Gastroesophageal sphincter (tissue), 4 donors: Measurements from ENCODE around the gene TMEM163. TPM values are rescaled to one million over a fixed set of nuclear protein-coding genes. Genes with fewer than 3 reads are reported as not detected.

Experiments
- ATAC-seq: fragments of 150-250 bp; one replicate; pipeline ENCODE4 v1.9.1; 2016; ENCODE audit warnings: mild to moderate bottlenecking, moderate library complexity
- H3K27ac ChIP-seq, 4 donors: fragments of 200-600 bp; sonication (generic) in 3 of 4; 1 replicate in 3 of 4; 2 replicates in 1 of 4; pipeline ENCODE4 v1.5.1; 2016 to 2019
- H3K27me3 ChIP-seq: fragments of 200-600 bp; sonication (generic); one replicate; pipeline ENCODE4 v1.5.1; 2019
- H3K36me3 ChIP-seq, 2 donors: fragments of 200-600 bp; sonication (generic); one replicate each; pipeline ENCODE4 v1.5.1; 2019; ENCODE audit warnings: control low read depth in 1 of 2
- H3K4me1 ChIP-seq, 3 donors: fragments of 200-600 bp; sonication (generic); 1 replicate in 2 of 3; 2 replicates in 1 of 3; pipeline ENCODE4 v1.5.1; 2016 to 2019; ENCODE audit warnings: control low read depth in 2 of 3
- H3K4me3 ChIP-seq, 2 donors: fragments of 200-600 bp; sonication (generic); one replicate each; pipeline ENCODE4 v1.5.1; 2019; ENCODE audit warnings: mild to moderate bottlenecking in 1 of 2, moderate library complexity in 1 of 2
- H3K9me3 ChIP-seq, 3 donors: fragments of 200-600 bp; sonication (generic); one replicate each; pipeline ENCODE4 v1.5.1; 2017 to 2019; ENCODE audit warnings: control low read depth in 2 of 3
- EP300 ChIP-seq: sonication (generic); formaldehyde crosslinking; IDR thresholded peaks from one replicate; pipeline ENCODE4 v1.6.1; 2017; ENCODE audit warnings: antibody characterized with exemption, mild to moderate bottlenecking
- POLR2A ChIP-seq, 2 donors: fragments of 450-650 bp; IDR thresholded peaks; one replicate each; pipeline ENCODE4 v1.6.1; 2017; ENCODE audit warnings: antibody characterized with exemption in 2 of 2, mild to moderate bottlenecking in 2 of 2, moderate library complexity in 1 of 2
- POLR2AphosphoS5 ChIP-seq: sonication (generic); formaldehyde crosslinking; IDR thresholded peaks from one replicate; pipeline ENCODE4 v1.6.1; 2017; ENCODE audit warnings: antibody characterized with exemption
- WGBS, 2 donors: methylation state at CpG; one replicate each; pipeline ENCODE4 v1.1.5; 2018; ENCODE audit warnings: low coverage in 1 of 2; 5-methylcytosine and 5-hydroxymethylcytosine counted together
- total RNA-seq, 4 donors: library from RNA; depleted of rRNA; stranded (reverse); fragments of >200 nt; gene quantifications; one replicate each; pipeline ENCODE4 v1.1.0, GENCODE V29; 2016
- TF ChIP-seq, protein P1 (sequence below), 4 experiments: fragments of 200-600 bp in 2 of 4; fragments of 450-650 bp in 2 of 4; sonication (generic) in 1 of 4; IDR thresholded peaks; one replicate each; pipeline ENCODE4 v1.5.1; 2017 to 2019; ENCODE audit warnings: antibody characterized with exemption in 4 of 4, mild to moderate bottlenecking in 2 of 4, moderate library complexity in 2 of 4

Gene TMEM163
- total RNA-seq, 4 donors from 2014 or later = 0.27 to 2.5 (median 0.60) TPM

DNA sequence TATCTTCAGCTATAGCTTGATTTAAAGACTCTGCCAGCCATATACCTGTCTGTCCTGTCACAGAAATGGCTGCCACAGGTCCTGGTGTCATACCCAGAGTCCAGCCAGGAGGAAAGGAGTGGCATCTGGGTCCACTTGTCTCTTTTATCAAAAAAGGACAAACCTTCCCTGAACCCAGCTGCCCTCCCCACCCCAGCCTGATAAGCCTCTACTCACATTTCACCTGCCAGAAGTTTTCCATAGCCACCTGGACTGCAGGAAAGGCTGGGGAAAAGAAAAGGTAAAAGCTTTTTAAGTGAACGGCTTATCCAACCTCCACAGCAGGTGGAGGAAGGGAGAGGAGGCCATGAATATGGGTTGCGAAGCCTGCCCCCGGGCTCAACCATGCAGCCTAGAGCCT lies 32.8 kb downstream of the TMEM163 start:
- Histone ChIP-seq H3K9me3 (peaks cover 0 to 3% (median 0%) of the 10 kb centered on the region in 3 donors), H3K4me3 (no peak overlapping the region), H3K36me3 (no peaks in the 10 kb centered on the region), H3K4me1 (no peaks in the 10 kb centered on the region), H3K27me3 (no peaks in the 10 kb centered on the region), H3K27ac (no peak overlapping the region)
- TF ChIP-seq, protein P1, sequence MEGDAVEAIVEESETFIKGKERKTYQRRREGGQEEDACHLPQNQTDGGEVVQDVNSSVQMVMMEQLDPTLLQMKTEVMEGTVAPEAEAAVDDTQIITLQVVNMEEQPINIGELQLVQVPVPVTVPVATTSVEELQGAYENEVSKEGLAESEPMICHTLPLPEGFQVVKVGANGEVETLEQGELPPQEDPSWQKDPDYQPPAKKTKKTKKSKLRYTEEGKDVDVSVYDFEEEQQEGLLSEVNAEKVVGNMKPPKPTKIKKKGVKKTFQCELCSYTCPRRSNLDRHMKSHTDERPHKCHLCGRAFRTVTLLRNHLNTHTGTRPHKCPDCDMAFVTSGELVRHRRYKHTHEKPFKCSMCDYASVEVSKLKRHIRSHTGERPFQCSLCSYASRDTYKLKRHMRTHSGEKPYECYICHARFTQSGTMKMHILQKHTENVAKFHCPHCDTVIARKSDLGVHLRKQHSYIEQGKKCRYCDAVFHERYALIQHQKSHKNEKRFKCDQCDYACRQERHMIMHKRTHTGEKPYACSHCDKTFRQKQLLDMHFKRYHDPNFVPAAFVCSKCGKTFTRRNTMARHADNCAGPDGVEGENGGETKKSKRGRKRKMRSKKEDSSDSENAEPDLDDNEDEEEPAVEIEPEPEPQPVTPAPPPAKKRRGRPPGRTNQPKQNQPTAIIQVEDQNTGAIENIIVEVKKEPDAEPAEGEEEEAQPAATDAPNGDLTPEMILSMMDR (IDR thresholded peaks at IDR 0.05) = no peak
- no peak for TF ChIP-seq POLR2AphosphoS5
- TF ChIP-seq POLR2A (IDR thresholded peaks at IDR 0.05) = no peak
- TF ChIP-seq EP300 = no peak
- WGBS, 2 donors = 67 to 75% methylated on average over 1 to 3 of the region's 3 CpGs
- ATAC-seq = no peak

DNA sequence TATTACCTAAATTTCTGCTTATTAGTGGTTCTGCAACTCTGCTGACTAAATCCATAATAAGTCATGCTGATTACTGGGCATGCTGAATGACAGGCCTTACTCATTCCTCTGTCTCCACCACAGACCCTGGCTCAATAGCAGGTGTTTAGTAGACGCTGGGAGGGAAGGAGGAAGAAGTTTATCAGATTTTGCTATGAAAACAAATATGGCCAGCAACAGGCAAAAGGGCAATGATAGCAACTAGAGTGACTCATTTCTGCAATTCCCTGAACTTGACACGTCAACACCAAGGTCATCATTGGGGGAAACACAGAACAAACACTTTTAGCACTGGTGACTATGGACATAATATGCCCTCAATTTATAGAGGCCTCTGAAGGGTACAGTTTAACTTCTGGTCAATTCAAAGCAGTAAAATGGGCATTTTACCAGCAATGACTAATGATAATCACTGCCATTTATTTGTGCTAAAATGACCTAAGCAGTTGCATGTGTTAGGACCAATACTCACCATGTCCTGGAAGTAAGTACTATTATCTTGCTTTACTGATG lies 35.2 kb downstream of the TMEM163 start:
- H3K4me1 ChIP-seq = no peaks in the 10 kb centered on the region
- no peaks in the 10 kb centered on the region for H3K27me3 ChIP-seq
- TF ChIP-seq EP300 (no peak), POLR2A (IDR thresholded peaks at IDR 0.05) (no peak), POLR2AphosphoS5 (no peak)
- TF ChIP-seq, protein P1 (IDR thresholded peaks at IDR 0.05) = no peak
- ATAC-seq = no peak
- no peak overlapping the region for H3K4me3 ChIP-seq
- peaks cover 0 to 3% (median 0%) of the 10 kb centered on the region in 3 donors for H3K9me3 ChIP-seq
- 65 to 69% methylated on average over 2 of the region's 2 CpGs for WGBS, 2 donors
- H3K27ac ChIP-seq = no peak overlapping the region
- H3K36me3 ChIP-seq = no peaks in the 10 kb centered on the region

DNA sequence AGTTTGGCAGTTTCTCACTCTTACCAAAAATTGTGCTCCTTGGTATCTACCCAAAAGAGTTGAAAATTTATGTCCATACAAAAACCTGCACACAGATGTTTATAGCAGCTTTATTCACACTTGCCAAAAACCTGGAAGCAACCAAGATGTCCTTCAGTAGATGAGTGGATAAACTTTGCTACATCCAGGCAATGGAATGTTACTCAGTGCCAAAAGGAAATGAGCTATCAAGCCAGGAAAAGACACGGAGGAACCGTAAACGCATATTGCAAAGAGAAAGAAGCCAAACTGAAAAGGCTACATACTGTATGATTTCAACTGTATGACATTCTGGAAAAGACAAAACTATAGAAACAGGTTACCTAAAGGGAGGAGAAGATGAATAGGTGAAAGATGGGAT lies 36.1 kb downstream of the TMEM163 start:
- TF ChIP-seq POLR2A (IDR thresholded peaks at IDR 0.05) = no peak
- TF ChIP-seq, protein P1 (IDR thresholded peaks at IDR 0.05) = no peak
- no peak for TF ChIP-seq POLR2AphosphoS5
- TF ChIP-seq EP300 = no peak
- 17 to 19% methylated on average over 3 of the region's 3 CpGs for WGBS, 2 donors
- ATAC-seq = no peak
- Histone ChIP-seq H3K27me3 (no peaks in the 10 kb centered on the region), H3K4me1 (no peaks in the 10 kb centered on the region), H3K27ac (no peak overlapping the region), H3K9me3 (peaks cover 0 to 3% (median 0%) of the 10 kb centered on the region in 3 donors), H3K4me3 (no peak overlapping the region), H3K36me3 (no peaks in the 10 kb centered on the region)

DNA sequence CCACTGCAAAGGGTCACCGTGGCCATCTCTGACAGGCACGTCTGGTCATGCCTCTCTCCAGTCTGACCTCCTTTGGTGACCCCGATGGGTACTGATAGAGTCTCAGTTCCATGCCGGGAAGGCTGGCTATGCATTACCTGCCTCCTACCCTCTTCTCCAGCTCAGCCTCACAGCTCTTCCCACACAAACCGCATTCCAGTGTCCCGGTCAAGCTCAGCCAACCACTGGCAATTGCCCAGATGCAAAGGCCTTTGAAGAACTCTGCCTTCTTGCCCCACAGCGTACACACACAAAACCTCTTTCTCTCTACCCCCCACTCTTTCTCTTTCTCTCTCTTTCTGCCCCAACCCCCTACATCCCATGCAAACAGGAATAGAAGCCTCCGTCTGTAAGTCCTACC lies 37.6 kb downstream of the TMEM163 start:
- Histone ChIP-seq H3K27me3 (no peaks in the 10 kb centered on the region), H3K4me3 (no peak overlapping the region), H3K27ac (no peak overlapping the region), H3K9me3 (peaks cover 0 to 3% (median 0%) of the 10 kb centered on the region in 3 donors), H3K4me1 (no peaks in the 10 kb centered on the region), H3K36me3 (no peaks in the 10 kb centered on the region)
- WGBS, 2 donors = 73 to 91% methylated on average over 4 to 7 of the region's 8 CpGs
- TF ChIP-seq, protein P1 (IDR thresholded peaks at IDR 0.05) = no peak
- TF ChIP-seq POLR2A (IDR thresholded peaks at IDR 0.05) (no peak), POLR2AphosphoS5 (no peak), EP300 (no peak)
- ATAC-seq = no peak

DNA sequence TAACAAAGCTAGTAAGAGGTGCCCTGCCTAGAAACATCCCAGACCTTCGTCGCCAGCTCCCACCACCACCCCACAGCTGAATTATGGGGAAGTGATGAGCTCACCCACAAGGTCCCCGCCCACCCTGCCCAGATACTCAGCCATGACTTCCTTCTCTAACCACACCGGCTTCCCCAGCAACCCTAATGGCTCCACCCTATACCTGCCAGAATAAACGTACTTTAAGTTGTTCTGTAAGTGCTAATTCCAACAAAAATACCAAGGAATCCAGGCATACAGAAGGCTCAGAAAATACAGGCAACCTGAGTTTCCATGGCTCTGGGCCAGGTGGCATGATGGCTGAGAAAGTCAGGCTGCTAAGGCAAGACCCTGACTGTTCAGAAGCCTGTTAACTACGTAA lies 39.1 kb downstream of the TMEM163 start:
- no peak for TF ChIP-seq EP300
- no peak for TF ChIP-seq POLR2AphosphoS5
- TF ChIP-seq POLR2A (IDR thresholded peaks at IDR 0.05) = no peak
- TF ChIP-seq, protein P1 (IDR thresholded peaks at IDR 0.05) = no peak
- Histone ChIP-seq H3K4me3 (no peak overlapping the region), H3K36me3 (no peaks in the 10 kb centered on the region), H3K27ac (no peak overlapping the region), H3K27me3 (no peaks in the 10 kb centered on the region), H3K4me1 (no peaks in the 10 kb centered on the region), H3K9me3 (no peaks in the 10 kb centered on the region)
- 61 to 82% methylated on average over 4 to 6 of the region's 6 CpGs for WGBS, 2 donors
- ATAC-seq = no peak
